ENCODE measurements around the gene FBXO41.

GRCh38 chr2:73264783-73265182, 19.5 kb downstream of the FBXO41 start:
- no peak for TF ChIP-seq CTCF (IDR thresholded peaks at IDR 0.05 in 4 of 5, conservative IDR thresholded peaks at IDR 0.05 in 1 of 5)
- no peak for TF ChIP-seq POLR2A (IDR thresholded peaks at IDR 0.05)
